HepG2 (cell line): ENCODE measurements around the gene RABGAP1. TPM values are rescaled to one million over a fixed set of nuclear protein-coding genes. Genes with fewer than 3 reads are reported as not detected.

ENCODE experiments used
- ADNP ChIP-seq: sonication (generic); formaldehyde crosslinking; IDR thresholded peaks from 2 replicates; pipeline ENCODE4 v1.4.0; 2020; ENCODE audit warnings: missing genetic modification reagents
- CAMTA2 ChIP-seq: sonication (generic); formaldehyde crosslinking; IDR thresholded peaks from 2 replicates; pipeline ENCODE4 v1.4.0; 2020; ENCODE audit warnings: mild to moderate bottlenecking, missing genetic modification reagents, borderline replicate concordance
- JDP2 ChIP-seq: sonication (generic); formaldehyde crosslinking; IDR thresholded peaks from 2 replicates; pipeline ENCODE4 v1.8.1; 2022; ENCODE audit warnings: missing genetic modification reagents, borderline replicate concordance
- KLF13 ChIP-seq: sonication (generic); formaldehyde crosslinking; IDR thresholded peaks from 2 replicates; pipeline ENCODE4 v1.4.0; 2020; ENCODE audit warnings: mild to moderate bottlenecking, missing genetic modification reagents
- RBM22 ChIP-seq: fragments of 200-400 bp; formaldehyde crosslinking; optimal IDR thresholded peaks from 2 replicates; pipeline ENCODE3; 2017; ENCODE audit warnings: mild to moderate bottlenecking, low read length, moderate library complexity
- REXO4 ChIP-seq: sonication (generic); formaldehyde crosslinking; IDR thresholded peaks from 2 replicates; pipeline ENCODE4 v1.8.0; 2022; ENCODE audit warnings: missing genetic modification reagents, mild to moderate bottlenecking, borderline replicate concordance
- SIN3A ChIP-seq: IDR thresholded peaks from 2 replicates; pipeline ENCODE4 v1.6.1; 2011; ENCODE audit warnings: low read depth, mild to moderate bottlenecking, control low read depth, low read length, borderline replicate concordance
- SMAD9 ChIP-seq: sonication (generic); formaldehyde crosslinking; IDR thresholded peaks from 2 replicates; pipeline ENCODE4 v1.5.1; 2020; ENCODE audit warnings: mild to moderate bottlenecking, missing genetic modification reagents
- STAG1 ChIP-seq: sonication (generic); formaldehyde crosslinking; IDR thresholded peaks from 2 replicates; pipeline ENCODE4 v1.4.0; 2020; ENCODE audit warnings: missing genetic modification reagents
- TEAD3 ChIP-seq: optimal IDR thresholded peaks from 2 replicates; pipeline ENCODE3; 2016; ENCODE audit warnings: borderline replicate concordance
- U2AF1 ChIP-seq: fragments of 200-400 bp; formaldehyde crosslinking; optimal IDR thresholded peaks from 2 replicates; pipeline ENCODE3; 2017; ENCODE audit warnings: mild to moderate bottlenecking, low read depth, low read length
- ZC3H4 ChIP-seq: sonication (generic); formaldehyde crosslinking; IDR thresholded peaks from 2 replicates; pipeline ENCODE4 v1.4.0; 2020; ENCODE audit warnings: missing genetic modification reagents, borderline replicate concordance
- ZFYVE20 ChIP-seq: sonication (generic); formaldehyde crosslinking; IDR thresholded peaks from 2 replicates; pipeline ENCODE4 v1.8.0; 2023; ENCODE audit warnings: low read depth, mild to moderate bottlenecking, moderate library complexity, missing genetic modification reagents, borderline replicate concordance
- ZKSCAN1 ChIP-seq: fragments of 150-350 bp; IDR thresholded peaks from 2 replicates; pipeline ENCODE4 v1.6.1; 2014; ENCODE audit warnings: low read length
- ZNF496 ChIP-seq: sonication (generic); formaldehyde crosslinking; IDR thresholded peaks from 2 replicates; pipeline ENCODE4 v1.8.1; 2023; ENCODE audit warnings: mild to moderate bottlenecking, moderate library complexity, missing genetic modification reagents; ENCODE audit not compliant: insufficient replicate concordance
- ZNF562 ChIP-seq: sonication (generic); formaldehyde crosslinking; IDR thresholded peaks from 2 replicates; pipeline ENCODE4 v1.8.0; 2022; ENCODE audit warnings: missing genetic modification reagents, borderline replicate concordance
- ZNF660 ChIP-seq: sonication (generic); formaldehyde crosslinking; IDR thresholded peaks from 2 replicates; pipeline ENCODE4 v1.5.1; 2020; ENCODE audit warnings: mild to moderate bottlenecking, low read depth, missing genetic modification reagents, borderline replicate concordance
- ZNF737 ChIP-seq: sonication (generic); formaldehyde crosslinking; IDR thresholded peaks from 2 replicates; pipeline ENCODE4 v1.5.0; 2020; ENCODE audit warnings: missing genetic modification reagents, mild to moderate bottlenecking, borderline replicate concordance
- ZNF768 ChIP-seq: sonication (generic); formaldehyde crosslinking; IDR thresholded peaks from 2 replicates; pipeline ENCODE4 v1.4.0; 2020; ENCODE audit warnings: missing genetic modification reagents
- polyA plus RNA-seq, 8 experiments: library from polyadenylated mRNA; depleted of rRNA in 3 of 8; stranded (reverse) in 7 of 8; unstranded in 1 of 8; fragments of >200 nt; fragmentation: Illumina TruSeq in 4 of 8; extraction: Trizol in 4 of 8; gene quantifications; 2 replicates each; pipeline versions ENCODE4 v1.2.1 to v1.2.3, GENCODE V29; 2011 to 2016; ENCODE audit warnings: low read depth in 4 of 8, missing spikeins in 1 of 8, mixed read lengths in 1 of 8; ENCODE audit not compliant: insufficient read depth in 1 of 8
- total RNA-seq, 5 experiments: library from RNA; depleted of rRNA; stranded (reverse); fragments of >200 nt; fragmentation: Illumina TruSeq; extraction: Trizol; gene quantifications; 2 replicates each; pipeline ENCODE4 v1.2.3, GENCODE V29; 2016; ENCODE audit warnings: low read depth in 1 of 5
- TF ChIP-seq, protein P1 (sequence below): IDR thresholded peaks from 2 replicates; pipeline ENCODE4 v1.6.1; 2016; ENCODE audit warnings: control low read depth
- TF ChIP-seq, protein P2 (sequence below): sonication (generic); formaldehyde crosslinking; IDR thresholded peaks from 2 replicates; pipeline ENCODE4 v1.5.1; 2020; ENCODE audit warnings: missing genetic modification reagents, mild to moderate bottlenecking, borderline replicate concordance
- TF ChIP-seq, protein P3 (sequence below): IDR thresholded peaks from 2 replicates; pipeline ENCODE4 v1.6.1; 2016; ENCODE audit warnings: low read depth, borderline replicate concordance
- TF ChIP-seq, protein P4 (sequence below), 2 experiments: sonication (generic) in 1 of 2; formaldehyde crosslinking in 1 of 2; IDR thresholded peaks; 2 replicates each; pipeline versions ENCODE4 v1.5.1 to v1.6.1; 2011 to 2020; ENCODE audit warnings: borderline replicate concordance in 1 of 2, low read depth in 1 of 2, low read length in 1 of 2, mild to moderate bottlenecking in 1 of 2, missing genetic modification reagents in 1 of 2, moderate library complexity in 1 of 2

Gene RABGAP1
- total and polyA plus RNA-seq, 2 of the 13 experiments (the other 11 are each of a cell fraction or from before 2014, with no cell fraction given), result 19.1 to 19.3 TPM

DNA sequence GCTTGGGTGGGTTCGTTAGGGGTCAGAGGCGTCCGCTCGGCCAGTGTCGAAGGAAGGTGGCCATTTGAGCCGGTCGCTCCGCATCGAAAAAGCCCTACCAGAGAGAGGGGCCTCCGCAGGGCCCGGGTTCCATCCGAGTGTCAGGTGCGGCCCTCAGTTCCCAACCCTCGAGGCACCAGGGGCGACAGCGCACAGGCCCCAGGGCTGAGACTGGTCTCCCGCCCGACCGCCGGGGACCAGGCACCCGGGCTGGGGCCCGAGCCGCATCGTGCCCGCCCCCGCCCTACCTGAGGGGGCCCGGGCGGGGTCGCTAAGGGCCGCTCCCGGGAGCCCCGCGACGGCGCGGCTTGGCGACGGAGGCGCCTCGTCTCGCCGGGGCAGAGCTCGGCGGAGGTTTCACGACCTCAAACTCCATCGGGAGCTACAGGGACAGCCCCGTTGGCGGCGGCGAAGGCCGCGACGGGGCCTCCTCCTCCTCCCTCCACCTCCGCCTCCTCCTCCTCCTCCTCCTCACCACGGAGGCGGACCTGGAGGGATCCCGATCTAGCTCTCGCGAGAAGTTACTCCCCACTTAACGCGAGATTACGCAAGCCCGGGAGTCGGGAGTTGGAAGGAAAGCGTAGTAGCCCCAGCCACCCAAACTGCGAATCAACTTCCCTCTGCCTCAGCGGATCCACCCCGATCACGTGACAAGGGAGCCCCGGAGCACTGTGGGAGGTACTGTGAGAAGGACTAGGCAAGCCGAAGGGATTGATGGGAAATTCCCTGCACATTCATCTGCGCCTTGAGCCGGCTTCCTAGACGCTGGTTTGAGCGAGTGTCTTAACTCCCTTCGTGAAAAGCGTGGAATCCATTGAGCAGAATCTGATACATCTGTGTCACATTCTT is 35.8 kb upstream of the RABGAP1 start, which contains the start of gene RC3H2 (continued):
- no peak for TF ChIP-seq ZNF562
- no peak for TF ChIP-seq RBM22
- TF ChIP-seq TEAD3, result peak; percentile 91
- no peak for TF ChIP-seq U2AF1
- TF ChIP-seq REXO4 (CRISPR knock-in tag), result no peak
- TF ChIP-seq SMAD9 (CRISPR knock-in tag), result no peak
- TF ChIP-seq, protein P1, sequence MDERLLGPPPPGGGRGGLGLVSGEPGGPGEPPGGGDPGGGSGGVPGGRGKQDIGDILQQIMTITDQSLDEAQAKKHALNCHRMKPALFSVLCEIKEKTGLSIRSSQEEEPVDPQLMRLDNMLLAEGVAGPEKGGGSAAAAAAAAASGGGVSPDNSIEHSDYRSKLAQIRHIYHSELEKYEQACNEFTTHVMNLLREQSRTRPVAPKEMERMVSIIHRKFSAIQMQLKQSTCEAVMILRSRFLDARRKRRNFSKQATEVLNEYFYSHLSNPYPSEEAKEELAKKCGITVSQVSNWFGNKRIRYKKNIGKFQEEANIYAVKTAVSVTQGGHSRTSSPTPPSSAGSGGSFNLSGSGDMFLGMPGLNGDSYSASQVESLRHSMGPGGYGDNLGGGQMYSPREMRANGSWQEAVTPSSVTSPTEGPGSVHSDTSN, result no peak
- no peak for TF ChIP-seq JDP2
- 0 out of 2 replicates have a peak, but pooled peaks have one; percentile 27 for TF ChIP-seq CAMTA2 (CRISPR knock-in tag)
- TF ChIP-seq ZNF768 (CRISPR knock-in tag), result peak; percentile 67; the same call in 1 of the 2 replicates
- no peak; the same call in 1 of the 2 replicates for TF ChIP-seq STAG1 (CRISPR knock-in tag)
- no peak for TF ChIP-seq ZNF737
- TF ChIP-seq, protein P2, sequence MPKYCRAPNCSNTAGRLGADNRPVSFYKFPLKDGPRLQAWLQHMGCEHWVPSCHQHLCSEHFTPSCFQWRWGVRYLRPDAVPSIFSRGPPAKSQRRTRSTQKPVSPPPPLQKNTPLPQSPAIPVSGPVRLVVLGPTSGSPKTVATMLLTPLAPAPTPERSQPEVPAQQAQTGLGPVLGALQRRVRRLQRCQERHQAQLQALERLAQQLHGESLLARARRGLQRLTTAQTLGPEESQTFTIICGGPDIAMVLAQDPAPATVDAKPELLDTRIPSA, result peak; percentile 100
- TF ChIP-seq SIN3A, result no peak
- TF ChIP-seq KLF13 (CRISPR knock-in tag), result no peak
- no peak for TF ChIP-seq ZC3H4
- TF ChIP-seq ZNF660 (CRISPR knock-in tag), result no peak
- TF ChIP-seq ZFYVE20, result no peak
- TF ChIP-seq, protein P3, sequence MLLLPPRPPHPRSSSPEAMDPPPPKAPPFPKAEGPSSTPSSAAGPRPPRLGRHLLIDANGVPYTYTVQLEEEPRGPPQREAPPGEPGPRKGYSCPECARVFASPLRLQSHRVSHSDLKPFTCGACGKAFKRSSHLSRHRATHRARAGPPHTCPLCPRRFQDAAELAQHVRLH (CRISPR knock-in tag), result peak; percentile 74; the same call in 1 of the 2 replicates
- TF ChIP-seq ADNP (CRISPR knock-in tag), result no peak
- TF ChIP-seq ZKSCAN1, result no peak
- TF ChIP-seq, protein P4, sequence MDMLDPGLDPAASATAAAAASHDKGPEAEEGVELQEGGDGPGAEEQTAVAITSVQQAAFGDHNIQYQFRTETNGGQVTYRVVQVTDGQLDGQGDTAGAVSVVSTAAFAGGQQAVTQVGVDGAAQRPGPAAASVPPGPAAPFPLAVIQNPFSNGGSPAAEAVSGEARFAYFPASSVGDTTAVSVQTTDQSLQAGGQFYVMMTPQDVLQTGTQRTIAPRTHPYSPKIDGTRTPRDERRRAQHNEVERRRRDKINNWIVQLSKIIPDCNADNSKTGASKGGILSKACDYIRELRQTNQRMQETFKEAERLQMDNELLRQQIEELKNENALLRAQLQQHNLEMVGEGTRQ (IDR thresholded peaks at IDR 0.05; ENCODE audit: low read depth, low read length), result peak; percentile 94
- TF ChIP-seq, protein P4 (CRISPR knock-in tag; IDR thresholded peaks at IDR 0.05; ENCODE audit: borderline replicate concordance), result peak; percentile 95; the same call in 1 of the 2 replicates
- TF ChIP-seq ZNF496 (CRISPR knock-in tag), result no peak
